Measurements from ENCODE around the gene TCAF1.
"Not testable (repeated sequence)": the region's sequence is repeated elsewhere in the genome, so short reads cannot be mapped to it uniquely, and the experiment has no call there.

TCAF1 gene

DNA sequence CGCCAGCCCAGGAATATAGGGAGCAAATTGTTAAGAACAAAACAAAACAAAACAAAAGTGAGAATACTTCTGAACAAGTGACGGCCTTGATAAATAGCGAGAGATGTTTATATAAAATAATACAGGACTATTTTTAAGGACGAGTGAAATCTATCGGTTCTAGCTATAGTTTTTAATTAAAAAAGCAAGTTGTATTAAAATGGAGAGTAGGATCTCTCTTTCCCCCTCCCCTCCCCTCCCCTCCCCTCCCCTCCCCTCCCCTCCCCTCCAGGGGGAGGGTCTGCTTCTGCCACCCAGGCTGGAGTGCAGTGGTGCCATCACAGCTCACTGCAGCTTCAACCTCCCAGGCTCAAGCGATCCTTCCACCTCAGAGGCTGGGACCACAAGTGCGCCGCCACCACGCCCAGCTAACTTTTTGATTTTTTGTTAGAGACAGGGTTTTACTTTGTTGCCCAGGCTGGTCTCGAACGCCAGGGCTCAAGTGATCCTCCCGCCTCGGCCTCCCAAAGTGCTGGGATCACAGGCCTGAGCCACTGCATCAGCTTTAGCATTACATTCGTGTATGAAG lies 440 bp upstream of the TCAF1 start:
- DNase-seq: no peak

DNA sequence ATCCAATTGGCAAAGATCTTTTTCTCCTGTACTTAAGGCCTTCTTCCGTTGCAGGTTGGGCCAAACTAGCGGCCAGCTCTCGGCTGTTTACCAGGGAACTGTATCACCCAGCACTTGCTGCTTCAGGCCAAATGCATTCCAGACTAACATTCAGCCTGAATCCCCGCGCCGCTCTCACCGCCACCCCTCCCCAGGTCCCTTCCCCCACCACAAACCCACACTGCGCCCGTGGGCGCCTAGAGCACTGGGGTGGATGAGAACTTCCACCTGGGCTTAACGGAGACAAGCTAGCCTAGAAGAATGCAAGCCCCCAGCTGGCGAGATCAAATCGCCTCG lies 676 bp downstream of the TCAF1 start:
- no peak for DNase-seq

DNA sequence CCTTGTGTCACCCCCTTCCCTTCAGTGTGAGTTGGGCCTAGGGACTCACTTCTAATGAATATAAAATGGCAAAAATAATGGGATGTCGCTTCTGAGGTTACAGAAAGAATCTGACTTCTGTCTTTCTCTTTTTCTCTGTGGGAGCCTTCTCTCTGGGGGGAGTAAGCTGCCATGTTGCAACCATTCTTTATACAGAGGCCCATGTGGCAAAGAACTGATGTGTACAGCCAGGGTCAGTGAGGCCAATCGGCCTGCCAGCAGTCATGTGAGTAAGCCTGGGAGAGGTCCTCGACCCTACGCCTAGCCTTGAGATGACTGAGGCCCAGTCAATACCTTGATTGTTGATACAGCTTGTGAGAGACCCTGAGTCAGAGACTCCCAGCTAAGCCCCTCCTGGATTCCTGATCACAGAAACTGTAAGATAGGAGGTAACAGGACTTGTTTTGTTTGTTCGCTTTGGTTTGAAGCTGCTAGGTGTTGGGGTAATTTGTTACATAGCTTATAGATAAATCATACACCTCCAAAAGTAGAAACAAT lies 1.7 kb downstream of the TCAF1 start:
- no peak for DNase-seq

DNA sequence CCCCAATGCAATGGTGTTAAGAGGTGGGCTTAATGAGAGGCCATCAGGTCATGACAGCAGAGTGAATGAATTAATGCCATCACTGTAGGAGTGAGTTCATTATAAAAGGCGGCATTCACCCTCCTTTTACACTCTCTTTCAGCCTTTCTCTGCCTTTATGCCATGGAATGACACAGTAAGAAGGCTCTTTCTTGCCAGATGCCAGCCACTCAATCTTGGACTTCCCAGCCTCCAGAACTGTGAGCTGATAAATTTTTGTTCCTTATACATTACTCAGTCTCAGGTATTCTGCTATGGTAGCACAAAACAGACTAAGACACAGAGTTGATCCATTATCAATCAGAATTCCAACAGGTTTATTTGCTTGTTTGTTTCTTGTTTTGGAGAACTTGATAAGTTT lies 3.2 kb downstream of the TCAF1 start:
- no peak for DNase-seq

DNA sequence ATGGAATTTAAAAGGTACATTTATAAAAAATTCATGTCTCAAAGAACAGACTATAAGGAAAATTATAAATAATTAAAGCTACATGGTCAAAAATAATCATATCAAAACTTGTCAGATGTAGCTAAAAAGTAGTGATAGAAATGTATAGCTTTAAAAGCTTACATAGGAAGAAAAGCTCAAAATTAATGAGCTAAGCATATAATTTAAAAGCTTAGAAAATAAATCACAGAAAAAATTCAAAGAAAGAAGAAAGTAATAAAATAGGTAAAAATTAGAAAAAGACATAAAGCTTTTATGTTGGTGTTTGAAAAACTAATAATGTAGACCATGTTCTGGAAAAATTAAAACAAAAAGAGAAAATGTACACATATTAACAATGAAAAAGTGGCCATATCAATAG lies 5.3 kb downstream of the TCAF1 start:
- DNase-seq: no peak

DNA sequence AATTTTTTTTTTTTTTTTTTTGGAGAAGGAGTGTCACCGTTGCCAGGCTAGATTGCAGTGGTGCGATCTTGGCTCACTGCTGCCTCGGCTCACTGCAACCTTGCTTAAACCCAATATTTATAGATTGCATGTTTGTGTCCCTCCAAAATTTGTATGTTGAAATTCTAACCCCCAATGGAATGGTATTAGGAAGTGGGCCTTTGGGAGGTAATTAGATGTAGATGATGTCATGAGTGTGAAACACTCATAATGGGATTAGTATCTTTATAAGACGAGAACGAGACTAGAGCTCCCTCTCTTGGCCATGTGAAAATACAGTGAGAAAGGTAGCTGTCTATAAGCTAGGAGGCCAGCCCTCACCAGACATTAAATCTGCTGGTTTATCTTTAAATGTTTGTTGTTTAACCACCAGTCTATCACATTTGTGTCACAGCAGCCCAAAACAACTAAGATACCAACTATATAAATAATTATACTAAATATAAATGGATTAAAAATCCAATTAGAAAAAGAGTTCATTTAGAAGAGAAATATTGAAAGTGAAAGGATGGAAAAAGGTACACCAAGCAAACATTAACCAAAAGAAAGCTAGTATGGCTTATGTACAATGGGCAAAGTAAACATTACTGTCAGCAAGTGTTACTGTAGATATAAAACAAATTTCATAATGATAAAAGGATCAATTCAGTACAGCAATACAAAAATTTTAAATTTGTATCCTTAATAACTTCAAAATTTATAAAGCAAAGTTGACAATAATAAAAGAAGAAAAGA lies 9.3 kb downstream of the TCAF1 start:
- DNase-seq: peak; percentile 34

DNA sequence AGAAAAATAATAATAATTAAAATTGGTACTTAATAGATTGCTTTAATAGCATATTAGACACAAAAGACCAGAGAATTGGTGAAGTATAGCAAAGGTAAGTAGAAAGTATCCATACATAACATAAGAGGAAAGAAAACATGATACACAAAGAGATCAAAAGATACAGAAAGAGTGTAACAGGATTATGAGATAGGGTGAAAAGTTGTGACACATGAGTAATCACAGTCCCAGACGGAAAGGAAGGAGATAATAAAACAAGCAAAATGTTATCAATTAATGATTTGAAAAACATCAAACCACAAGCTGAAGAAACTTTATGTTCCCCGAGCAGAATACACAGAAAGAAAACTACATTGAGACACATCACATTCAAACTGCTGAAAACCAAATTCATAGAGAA lies 10.5 kb downstream of the TCAF1 start:
- DNase-seq: no peak

DNA sequence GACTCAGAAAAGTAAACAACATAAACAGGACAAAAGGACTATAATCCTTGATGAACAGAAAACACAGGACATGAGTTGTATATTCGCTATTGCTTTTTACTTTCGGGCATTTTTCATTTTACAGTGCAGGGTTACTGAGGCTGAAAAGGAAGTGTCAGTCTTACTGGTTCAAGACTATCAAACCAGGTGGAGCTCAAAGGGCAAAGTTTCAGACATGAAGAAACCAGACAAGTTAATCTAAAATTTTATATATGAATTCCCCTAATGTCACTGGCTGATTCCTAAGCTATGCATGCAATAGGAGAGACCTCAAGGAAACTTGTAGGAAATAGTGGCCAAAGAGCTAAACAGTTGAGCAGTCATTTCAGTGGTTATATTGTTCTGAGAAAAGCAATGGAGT lies 11.4 kb downstream of the TCAF1 start:
- DNase-seq: no peak

DNA sequence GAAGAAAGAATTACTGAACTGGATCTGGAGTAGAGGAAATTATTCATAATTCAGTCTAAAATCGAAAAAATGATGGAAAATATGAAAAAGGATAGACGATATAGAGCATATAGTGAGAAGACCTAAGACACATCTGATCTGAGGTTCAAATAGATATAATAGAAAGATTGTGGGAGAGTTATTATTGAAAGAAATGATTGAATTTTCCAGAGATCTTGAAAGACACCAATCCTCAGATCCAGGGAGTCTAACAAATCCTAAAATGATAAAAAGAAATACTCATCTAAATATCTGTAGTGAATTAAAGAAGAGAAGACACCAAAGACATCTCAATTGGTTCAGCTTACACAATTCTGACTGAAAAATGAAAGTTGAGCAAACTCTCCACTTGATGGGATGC lies 12.9 kb downstream of the TCAF1 start:
- no peak for DNase-seq

DNA sequence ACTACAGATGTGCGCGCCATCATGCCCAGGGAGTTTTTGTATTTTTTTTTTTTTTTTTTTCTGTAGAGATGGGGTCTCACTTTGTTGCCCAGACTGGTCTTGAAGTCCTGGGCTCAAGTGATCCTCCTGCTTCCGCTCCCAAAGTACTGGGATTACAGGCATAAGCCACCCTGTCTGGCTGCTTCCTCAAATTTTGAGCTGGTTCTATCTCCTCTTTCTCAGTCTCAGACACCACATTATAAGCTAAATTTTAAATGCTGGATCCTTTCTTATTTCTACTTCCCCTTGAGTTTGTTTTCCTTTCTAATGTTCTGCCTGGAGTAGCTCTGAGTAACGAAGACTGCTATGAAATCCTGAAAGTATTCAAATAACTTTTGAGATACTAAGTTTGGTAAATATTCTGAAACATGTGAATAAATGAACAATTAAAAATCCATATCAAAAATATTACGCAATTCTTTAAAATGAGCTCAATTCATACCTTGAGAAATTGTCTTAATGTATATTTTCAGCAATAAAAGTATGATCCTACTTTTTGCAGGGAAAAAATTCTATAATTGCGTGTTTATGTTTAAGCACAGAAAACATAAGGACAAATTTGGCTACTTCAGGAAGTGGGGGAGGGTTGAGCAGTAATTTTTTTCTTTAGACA lies 15.0 kb downstream of the TCAF1 start:
- DNase-seq: no peak

DNA sequence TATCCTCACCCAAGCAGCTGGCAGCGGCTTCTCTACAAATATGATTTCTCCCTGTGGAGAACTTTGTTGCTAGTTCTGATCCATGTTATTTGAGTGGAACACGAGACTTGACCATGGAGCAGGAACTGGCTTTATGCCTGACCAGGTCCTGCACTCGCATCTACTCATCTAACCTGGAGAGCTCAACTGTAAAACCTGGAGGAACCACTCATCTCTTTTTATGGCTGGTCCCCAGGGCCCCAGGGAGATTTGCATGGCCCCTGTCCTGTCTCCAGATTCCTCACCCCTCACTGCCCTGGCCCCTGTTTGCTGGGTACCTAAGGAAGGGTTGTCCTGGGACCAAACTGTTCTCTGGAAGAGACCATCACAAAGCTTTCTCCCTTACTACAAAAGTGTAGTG lies 16.0 kb downstream of the TCAF1 start:
- peak; percentile 13 for DNase-seq

DNA sequence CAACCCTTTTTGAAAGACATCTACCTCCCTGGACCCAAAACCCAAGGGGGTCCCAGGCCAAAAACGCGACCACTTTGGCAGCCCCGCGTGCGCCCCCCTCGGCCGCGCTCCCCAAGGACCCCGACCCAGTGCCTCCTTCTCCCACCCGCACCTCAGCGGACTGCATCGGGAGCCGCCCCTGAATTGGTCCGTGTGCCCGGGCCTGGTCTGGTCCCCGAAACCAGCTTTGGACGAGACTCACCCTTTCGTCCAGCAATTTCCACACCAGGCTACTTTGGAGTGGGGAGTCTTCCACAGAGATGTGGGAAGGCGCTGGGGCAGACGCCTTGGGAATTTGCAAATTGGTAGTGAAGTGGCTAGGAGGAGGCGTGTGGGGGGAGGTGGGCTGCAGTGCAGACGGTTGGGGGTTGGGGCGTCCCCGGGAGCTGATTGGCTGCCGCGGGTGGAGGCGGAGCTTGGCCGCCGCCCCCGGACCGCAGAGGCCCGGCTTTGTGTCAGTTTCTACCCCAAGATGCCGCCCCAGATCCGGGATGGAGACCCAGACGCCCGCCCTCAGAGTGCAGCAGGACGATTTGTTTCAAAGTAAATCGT lies 16.9 kb downstream of the TCAF1 start:
- DNase-seq: peak; percentile 32

DNA sequence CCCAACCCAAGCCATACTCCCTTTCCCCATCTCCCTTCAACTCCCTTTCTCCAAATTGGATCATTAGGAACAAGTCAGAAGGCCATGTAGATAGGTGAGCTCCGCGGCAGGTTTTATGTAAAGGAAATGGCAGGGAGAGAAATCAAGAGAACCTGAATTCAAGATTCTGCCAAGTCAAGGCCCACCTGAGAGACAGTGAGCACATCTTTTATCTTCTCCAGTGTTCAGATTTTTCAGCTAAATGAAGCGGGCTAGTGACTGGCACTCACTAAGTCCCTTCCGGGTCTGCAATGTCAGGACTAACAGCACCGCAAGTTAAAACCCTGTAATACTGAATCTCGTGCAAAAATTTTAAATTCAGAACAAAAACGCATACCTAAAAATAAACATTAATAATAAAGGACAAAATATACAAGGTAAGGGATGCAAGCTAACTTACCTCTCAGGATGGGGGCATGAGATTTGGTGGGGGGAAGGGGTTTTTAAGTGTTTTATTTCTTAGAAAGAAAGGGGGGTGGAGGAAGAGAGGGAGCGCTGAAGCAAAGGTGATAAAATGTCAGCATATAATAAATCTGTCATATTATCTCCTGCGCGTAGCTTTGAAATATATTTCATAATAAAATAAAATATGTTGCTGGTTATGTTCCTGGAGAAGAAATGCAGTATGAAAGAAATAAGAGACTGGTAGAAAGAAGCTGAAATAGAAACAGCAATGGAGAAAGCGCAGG lies 17.6 kb downstream of the TCAF1 start:
- DNase-seq: peak; percentile 19

DNA sequence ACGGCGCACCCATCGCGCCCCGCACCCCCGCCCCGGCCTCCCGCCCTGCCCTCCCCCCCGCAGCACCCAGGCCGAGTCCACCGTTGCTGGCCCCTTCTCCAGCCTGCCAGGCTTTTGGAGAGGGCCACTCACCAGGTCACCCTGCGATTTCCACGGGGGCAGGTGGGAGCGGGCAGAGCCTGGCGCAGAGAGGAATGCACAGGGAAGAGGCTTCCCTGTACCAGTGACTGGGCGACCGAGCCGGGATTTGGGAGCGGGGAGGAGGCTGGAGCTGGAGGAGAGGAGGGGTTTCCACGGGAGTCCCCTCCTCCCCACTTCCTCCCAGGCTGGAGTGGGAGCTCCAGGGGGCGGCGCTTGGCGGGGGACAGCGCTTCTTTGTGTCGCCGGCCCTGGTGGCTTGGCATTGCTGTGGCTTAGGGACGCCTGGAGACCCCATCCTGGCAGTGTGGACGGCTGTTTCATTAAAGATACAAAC lies 19.3 kb downstream of the TCAF1 start:
- peak; percentile 28 for DNase-seq

DNA sequence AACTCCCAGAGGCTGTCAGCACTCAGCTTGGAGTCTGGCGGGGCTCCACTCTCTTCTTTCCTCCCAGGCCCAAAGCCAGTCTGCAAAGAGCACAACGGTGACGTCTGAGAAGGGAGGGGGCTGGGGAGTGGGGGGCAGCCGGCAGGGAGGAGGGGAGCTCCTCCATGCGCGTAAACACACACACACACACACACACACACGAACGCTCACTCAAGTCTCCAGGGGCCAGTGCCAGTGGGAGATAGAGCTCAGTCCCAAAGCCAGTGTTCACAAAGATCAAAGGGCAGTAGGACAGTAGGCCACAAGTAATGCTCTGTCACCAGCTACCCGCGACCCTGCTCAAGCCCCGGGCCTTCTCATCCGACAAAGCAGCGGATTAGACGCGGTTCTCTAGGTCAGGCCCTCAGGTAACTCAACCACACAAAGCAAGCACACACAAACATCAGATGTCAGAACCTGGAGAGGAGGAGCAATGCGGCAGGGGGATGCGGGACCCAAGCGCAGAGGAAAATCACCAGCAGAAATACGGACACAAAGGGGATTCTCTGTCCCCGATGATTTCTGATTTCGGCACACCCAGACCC lies 19.9 kb downstream of the TCAF1 start:
- peak; percentile 28 for DNase-seq

DNA sequence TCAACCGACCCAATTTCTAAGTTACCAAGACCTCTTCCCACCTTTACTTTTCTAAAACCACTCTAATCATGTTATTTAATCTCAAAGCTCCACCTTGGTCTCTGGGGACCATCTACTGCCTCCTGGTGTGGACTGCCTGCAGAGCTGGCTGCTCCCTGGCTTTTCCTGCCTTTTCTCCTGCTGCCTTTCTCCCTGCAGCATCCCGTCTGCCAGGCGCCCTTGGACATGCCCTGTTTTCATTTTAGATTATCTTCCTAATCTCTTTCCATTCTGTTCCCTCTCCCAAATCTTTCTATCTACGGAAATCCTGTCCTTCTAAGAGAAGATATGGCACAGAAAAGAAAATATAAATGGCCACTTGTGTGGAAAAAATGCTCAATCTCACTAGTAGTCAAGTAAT lies 23.1 kb downstream of the TCAF1 start:
- no peak for DNase-seq

DNA sequence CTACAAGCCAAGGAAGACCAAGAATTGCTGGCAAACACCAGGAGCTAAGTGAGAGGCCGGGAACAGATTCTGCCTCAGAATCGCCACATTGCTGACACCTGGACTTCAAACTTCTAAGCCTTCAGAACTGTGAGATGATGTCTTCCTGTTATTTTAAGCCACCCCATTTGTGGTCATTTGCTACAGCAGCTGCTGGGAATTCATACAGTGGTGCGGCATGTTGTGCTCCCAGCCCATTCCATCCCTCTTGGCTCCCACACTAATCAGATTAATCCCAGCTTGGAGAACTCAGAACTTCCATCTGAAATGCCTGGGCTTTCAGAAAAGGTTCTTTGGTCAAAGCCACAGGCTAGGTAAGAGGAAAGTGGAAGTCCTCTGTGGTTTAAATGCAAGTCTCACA lies 24.9 kb downstream of the TCAF1 start:
- no peak for DNase-seq

DNA sequence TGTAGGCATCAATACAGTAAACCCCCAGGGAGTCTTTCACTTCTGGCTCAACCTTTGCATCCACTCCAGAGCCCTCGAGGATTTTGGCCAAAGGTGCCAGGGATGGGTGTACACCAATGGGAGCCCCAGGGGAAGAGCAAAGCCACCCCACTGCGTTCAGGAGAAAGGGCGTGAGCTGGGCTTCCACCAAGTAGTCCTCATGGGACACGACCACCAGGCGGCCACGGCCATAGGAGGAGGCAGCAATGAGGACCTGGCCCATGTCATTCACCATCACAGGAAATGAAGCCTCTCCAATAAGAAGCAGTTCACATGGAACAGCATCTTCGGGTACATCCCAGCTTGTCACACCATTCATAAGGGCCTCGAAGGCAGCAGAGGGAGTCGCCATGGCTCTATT lies 25.8 kb downstream of the TCAF1 start:
- no peak for DNase-seq

DNA sequence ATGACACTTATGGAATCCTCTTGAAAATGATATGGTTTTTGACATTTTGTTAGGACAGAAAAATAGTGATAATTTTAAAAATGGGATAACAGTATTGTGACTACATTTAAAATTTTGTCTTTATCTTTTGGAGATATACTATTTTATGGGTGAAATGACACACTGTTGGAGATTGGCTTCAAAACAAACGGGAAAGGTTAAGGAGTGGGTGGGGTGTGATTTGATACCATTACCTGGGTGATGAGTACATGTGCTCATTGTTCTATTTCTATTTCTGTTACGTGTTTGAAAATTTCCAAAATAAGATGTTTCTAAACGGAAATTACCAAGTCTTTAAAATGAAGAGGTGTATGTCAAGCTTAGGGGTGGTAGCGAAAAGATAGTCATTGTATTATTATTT lies 28.7 kb downstream of the TCAF1 start:
- DNase-seq: not testable (repeated sequence)

DNA sequence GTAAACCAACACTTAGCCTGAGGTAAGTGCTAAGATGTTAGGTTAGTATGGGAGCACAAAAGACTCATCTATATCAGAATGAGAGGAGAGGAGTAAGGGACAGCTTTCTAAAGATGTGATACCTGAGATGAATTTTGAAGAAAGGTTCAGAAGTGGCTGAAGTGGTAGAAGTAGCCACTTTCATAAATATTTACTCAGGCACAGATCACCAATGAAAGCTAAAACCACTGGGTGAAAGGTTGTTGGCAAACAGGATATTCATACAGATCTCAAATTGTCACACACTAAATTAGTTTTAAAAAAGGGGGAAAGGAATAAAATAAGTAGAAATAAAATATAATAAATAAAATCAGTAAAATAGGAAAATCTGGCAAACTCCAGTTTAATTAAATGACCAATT lies 30.4 kb downstream of the TCAF1 start:
- DNase-seq: not testable (repeated sequence)

DNA sequence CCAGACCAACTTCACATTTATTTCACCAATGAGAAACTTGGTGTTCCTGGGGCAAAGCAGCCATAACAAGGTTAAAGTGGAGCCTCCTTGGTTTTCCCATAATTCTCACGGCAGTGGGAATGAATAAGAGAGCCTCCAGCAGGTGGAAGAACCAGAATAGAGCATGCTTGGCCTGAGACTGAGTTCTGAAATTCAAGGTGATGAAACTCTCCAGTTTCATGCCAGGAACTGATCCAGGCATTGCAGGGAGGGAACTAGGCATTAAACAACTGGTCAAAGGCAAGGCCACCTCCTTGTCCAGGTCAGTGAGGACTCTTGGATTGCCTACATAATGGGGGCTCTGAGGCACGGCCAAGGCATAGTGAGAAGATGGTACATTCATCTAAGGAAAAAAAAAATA lies 44.0 kb downstream of the TCAF1 start:
- DNase-seq: not testable (repeated sequence)

DNA sequence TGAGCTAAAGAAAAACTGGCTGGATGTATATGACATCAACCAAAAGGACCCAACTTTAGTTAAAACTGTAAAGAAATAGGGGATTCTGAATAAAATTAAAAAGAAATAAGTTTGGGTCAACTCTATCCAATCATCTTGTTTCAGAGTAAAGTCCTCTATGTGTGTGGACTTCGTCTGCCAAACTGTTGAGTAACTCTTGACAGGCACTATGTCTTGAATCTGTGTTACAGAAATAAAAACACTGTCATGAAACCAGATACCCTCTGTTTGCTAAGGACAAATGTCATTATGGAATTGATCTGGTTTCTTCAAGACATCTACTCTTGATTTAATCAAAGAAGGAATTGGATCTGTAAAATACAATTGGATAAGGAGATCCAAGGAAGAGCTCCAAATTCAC lies 46.5 kb downstream of the TCAF1 start:
- not testable (repeated sequence) for DNase-seq

DNA sequence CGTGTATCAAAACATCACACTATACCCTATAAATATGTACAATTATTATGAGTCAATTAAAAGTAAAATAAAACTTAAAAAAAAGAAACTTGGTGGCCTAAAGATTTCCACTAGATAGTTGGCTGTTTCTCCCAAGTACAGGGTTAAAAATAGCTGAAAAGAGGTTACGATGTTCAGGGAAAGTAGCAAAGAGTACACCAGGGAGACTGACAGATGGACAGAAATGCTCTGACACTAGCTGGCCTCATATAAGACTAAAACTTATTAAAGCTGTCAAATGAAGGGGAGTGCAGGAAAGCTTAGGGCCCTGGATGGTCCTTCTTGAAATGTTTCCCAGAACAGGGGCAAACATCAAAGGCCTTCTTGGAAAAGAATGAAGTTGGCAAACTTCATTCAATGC lies 51.3 kb downstream of the TCAF1 start:
- no peak for DNase-seq
